ENCODE data around the gene ZNF524.
"Not testable (repeated sequence)": the region's sequence is repeated elsewhere in the genome, so short reads cannot be mapped to it uniquely, and the experiment has no call there.

DNA sequence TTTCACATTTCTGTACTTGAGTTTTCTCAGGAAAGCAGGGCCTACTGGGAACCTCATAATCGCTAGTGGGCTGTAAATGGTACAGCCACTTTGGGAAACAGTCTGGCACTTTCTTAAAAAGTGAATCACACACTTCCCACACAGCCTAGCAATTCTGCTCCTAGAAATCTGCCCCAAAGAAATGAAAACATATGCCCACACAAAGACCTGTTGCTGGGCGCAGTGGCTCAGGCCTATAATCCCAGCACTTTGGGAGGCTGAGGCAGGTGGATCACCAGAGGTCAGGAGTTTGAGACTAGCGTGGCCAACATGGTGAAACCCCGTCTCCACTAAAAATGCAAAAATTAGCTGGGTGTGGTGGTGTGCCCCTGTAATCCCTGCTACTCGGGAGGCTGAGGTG is 30.6 kb upstream of the ZNF524 start:
- TF ChIP-seq, protein P1, sequence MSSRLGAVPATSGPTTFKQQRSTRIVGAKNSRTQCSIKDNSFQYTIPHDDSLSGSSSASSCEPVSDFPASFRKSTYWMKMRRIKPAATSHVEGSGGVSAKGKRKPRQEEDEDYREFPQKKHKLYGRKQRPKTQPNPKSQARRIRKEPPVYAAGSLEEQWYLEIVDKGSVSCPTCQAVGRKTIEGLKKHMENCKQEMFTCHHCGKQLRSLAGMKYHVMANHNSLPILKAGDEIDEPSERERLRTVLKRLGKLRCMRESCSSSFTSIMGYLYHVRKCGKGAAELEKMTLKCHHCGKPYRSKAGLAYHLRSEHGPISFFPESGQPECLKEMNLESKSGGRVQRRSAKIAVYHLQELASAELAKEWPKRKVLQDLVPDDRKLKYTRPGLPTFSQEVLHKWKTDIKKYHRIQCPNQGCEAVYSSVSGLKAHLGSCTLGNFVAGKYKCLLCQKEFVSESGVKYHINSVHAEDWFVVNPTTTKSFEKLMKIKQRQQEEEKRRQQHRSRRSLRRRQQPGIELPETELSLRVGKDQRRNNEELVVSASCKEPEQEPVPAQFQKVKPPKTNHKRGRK (CRISPR knock-in tag; IDR thresholded peaks at IDR 0.05; ENCODE audit: borderline replicate concordance), result not testable (repeated sequence)
- TF ChIP-seq, protein P2, sequence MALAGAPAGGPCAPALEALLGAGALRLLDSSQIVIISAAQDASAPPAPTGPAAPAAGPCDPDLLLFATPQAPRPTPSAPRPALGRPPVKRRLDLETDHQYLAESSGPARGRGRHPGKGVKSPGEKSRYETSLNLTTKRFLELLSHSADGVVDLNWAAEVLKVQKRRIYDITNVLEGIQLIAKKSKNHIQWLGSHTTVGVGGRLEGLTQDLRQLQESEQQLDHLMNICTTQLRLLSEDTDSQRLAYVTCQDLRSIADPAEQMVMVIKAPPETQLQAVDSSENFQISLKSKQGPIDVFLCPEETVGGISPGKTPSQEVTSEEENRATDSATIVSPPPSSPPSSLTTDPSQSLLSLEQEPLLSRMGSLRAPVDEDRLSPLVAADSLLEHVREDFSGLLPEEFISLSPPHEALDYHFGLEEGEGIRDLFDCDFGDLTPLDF (CRISPR knock-in tag; IDR thresholded peaks at IDR 0.05), result not testable (repeated sequence)

Data from WTC11 (cell line).